GM12878 (cell line): ENCODE measurements around the gene CFAP97. TPM values are rescaled to one million over a fixed set of nuclear protein-coding genes. Genes with fewer than 3 reads are reported as not detected.
A peak's percentile ranks its signal among the peaks of the same experiment; 100 is the strongest.

ENCODE experiments used
- ATAC-seq: fragments of 200-7000 bp; cut with Tn5 transposase; 3 replicates; pipeline ENCODE4 v1.9.1; 2020; ENCODE audit warnings: mild to moderate bottlenecking, moderate library complexity
- BruUV-seq: library from RNA; stranded (reverse); fragments of 400-500 nt; replicated peaks from 2 replicates; lab custom pipeline; 2021; lab: Mats Ljungman, UMichigan
- CTCF ChIA-PET: fragments of 300-600 bp; sonication (Branson Sonifier 250); formaldehyde crosslinking; extraction: SDS; loops from one replicate; lab custom pipeline; 2021; ENCODE audit warnings: inconsistent platforms; lab: Yijun Ruan, JAX
- POLR2A ChIA-PET: fragments of 350-600 bp; formaldehyde crosslinking; extraction: SDS; loops from one replicate; lab custom pipeline; 2021; ENCODE audit warnings: inconsistent platforms; lab: Charles Lee
- RAD21 ChIA-PET: fragments of 300-600 bp; sonication (Branson Sonifier 250); formaldehyde crosslinking; loops from one replicate; lab custom pipeline; 2023; ENCODE audit warnings: antibody characterized with exemption; ENCODE audit not compliant: unreplicated experiment; lab: Charles Lee
- SMC1A ChIA-PET: fragments of 300-600 bp; sonication (Branson Sonifier 250); formaldehyde crosslinking; loops from one replicate; lab custom pipeline; 2023; ENCODE audit not compliant: unreplicated experiment, uncharacterized antibody; lab: Charles Lee
- DNase-seq: peaks from one replicate; pipeline ENCODE4 v3.0.0-alpha.2; 2011; ENCODE audit warnings: low read depth, low spot score
- FAIRE-seq: peaks from 3 replicates; lab custom pipeline; 2011; peaks lifted over from hg19 to GRCh38; lab: Jason Lieb, UNC
- H2AFZ ChIP-seq: 2 replicates; pipeline ENCODE4 v1.6.0; 2011; ENCODE audit warnings: low read depth, low read length, control low read depth; ENCODE audit not compliant: control insufficient read depth
- H3K27ac ChIP-seq: 2 replicates; pipeline ENCODE4 v1.5.1; 2011; ENCODE audit warnings: control low read depth; ENCODE audit not compliant: control insufficient read depth, insufficient read depth
- H3K27me3 ChIP-seq, 2 experiments: replicated peaks in 1 of 2; 2 replicates each; pipeline versions ENCODE4 v1.6.0 to v1.6.1; 2011; ENCODE audit warnings: low read length in 1 of 2; ENCODE audit not compliant: control insufficient read depth in 2 of 2, insufficient read depth in 2 of 2
- H3K36me3 ChIP-seq, 2 experiments: 2 replicates each; pipeline ENCODE4 v1.5.1; 2011; ENCODE audit warnings: low read length in 1 of 2; ENCODE audit not compliant: control insufficient read depth in 2 of 2, insufficient read depth in 2 of 2
- H3K4me1 ChIP-seq: 2 replicates; pipeline ENCODE4 v1.6.1; 2011; ENCODE audit warnings: mild to moderate bottlenecking, low read length, moderate library complexity, mixed read lengths; ENCODE audit not compliant: control insufficient read depth, insufficient read depth
- H3K4me2 ChIP-seq: 2 replicates; pipeline ENCODE4 v1.6.0; 2011; ENCODE audit warnings: control low read depth; ENCODE audit not compliant: control insufficient read depth, insufficient read depth
- H3K4me3 ChIP-seq: fragments of 200-600 bp; sonication (generic); 2 replicates; pipeline ENCODE4 v1.5.1; 2016
- H3K79me2 ChIP-seq: 2 replicates; pipeline ENCODE4 v1.6.0; 2011; ENCODE audit warnings: low read length; ENCODE audit not compliant: control insufficient read depth, insufficient read depth
- H3K9ac ChIP-seq: 2 replicates; pipeline ENCODE4 v1.8.0; 2011; ENCODE audit warnings: low read length, control low read depth, mixed read lengths; ENCODE audit not compliant: control insufficient read depth, insufficient read depth
- H3K9me3 ChIP-seq: replicated peaks from 3 replicates; pipeline ENCODE4 v1.5.1; 2011; ENCODE audit warnings: mild to moderate bottlenecking, low read length; ENCODE audit not compliant: control insufficient read depth, insufficient read depth
- H4K20me1 ChIP-seq: 2 replicates; pipeline ENCODE4 v1.6.0; 2011; ENCODE audit not compliant: control insufficient read depth, insufficient read depth
- CREB1 ChIP-seq: IDR thresholded peaks from 2 replicates; pipeline ENCODE4 v1.6.1; 2012; ENCODE audit warnings: low read depth, mild to moderate bottlenecking, inconsistent platforms
- HDAC6 ChIP-seq: fragments of 200-600 bp; sonication (generic); IDR thresholded peaks from one replicate; pipeline ENCODE4 v1.8.0; 2017; ENCODE audit warnings: antibody characterized with exemption; ENCODE audit not compliant: unreplicated experiment
- IRF4 ChIP-seq: IDR thresholded peaks from 2 replicates; pipeline ENCODE4 v1.6.1; 2011; ENCODE audit warnings: low read depth, low read length
- MEF2A ChIP-seq: IDR thresholded peaks from 2 replicates; pipeline ENCODE4 v1.6.1; 2011; ENCODE audit warnings: low read depth, mild to moderate bottlenecking, low read length, moderate library complexity; ENCODE audit not compliant: insufficient read depth
- MTA2 ChIP-seq: fragments of 450-650 bp; IDR thresholded peaks from 2 replicates; pipeline ENCODE4 v1.6.1; 2016; ENCODE audit warnings: low read depth, mild to moderate bottlenecking, moderate library complexity
- MYB ChIP-seq: fragments of 150-350 bp; IDR thresholded peaks from 2 replicates; pipeline ENCODE4 v1.6.1; 2014; ENCODE audit warnings: mild to moderate bottlenecking, low read depth, low read length, borderline replicate concordance
- MYC ChIP-seq: IDR thresholded peaks from 2 replicates; pipeline ENCODE4 v1.6.1; 2011; ENCODE audit warnings: mild to moderate bottlenecking, low read length, moderate library complexity, inconsistent platforms; ENCODE audit not compliant: insufficient read depth, insufficient replicate concordance, insufficient read length, severe bottlenecking
- ZBED1 ChIP-seq: IDR thresholded peaks from 2 replicates; pipeline ENCODE4 v1.6.1; 2016; ENCODE audit warnings: borderline replicate concordance
- ZNF207 ChIP-seq: fragments of 450-650 bp; IDR thresholded peaks from 2 replicates; pipeline ENCODE4 v1.6.1; 2014; ENCODE audit warnings: antibody characterized with exemption, mild to moderate bottlenecking, borderline replicate concordance
- WGBS: methylation state at CpG from one replicate; pipeline ENCODE4 v1.1.6; 2016; ENCODE audit warnings: low lambda C conversion rate; ENCODE audit not compliant: insufficient replicate concordance, insufficient coverage; ENCODE audit errors: missing lambda C conversion rate; 5-methylcytosine and 5-hydroxymethylcytosine counted together
- in situ Hi-C: fragments of 300-500 bp; cut with MboI; formaldehyde crosslinking; loops from 9 replicates; pipeline ENCODE4 v1.14.3; 2018; ENCODE audit warnings: mixed read lengths
- intact Hi-C: fragments of 100-400 bp; cut with micrococcal nuclease; formaldehyde crosslinking; loops from one replicate; pipeline ENCODE4 v1.14.2; 2022; ENCODE audit not compliant: unreplicated experiment
- polyA plus RNA-seq, 11 experiments: library from polyadenylated mRNA; depleted of rRNA in 4 of 11; unstranded in 6 of 11; stranded (reverse) in 5 of 11; fragments of >200 nt; fragmentation: Nextera tagmentation in 4 of 11; fragmentation: Illumina TruSeq in 1 of 11; extraction: Ambion mirVana in 4 of 11; extraction: Trizol in 1 of 11; gene quantifications; 1 replicate in 1 of 11; 2 replicates in 10 of 11; pipeline versions ENCODE4 v1.2.1 to v1.2.3, GENCODE V29; 2011 to 2016; ENCODE audit warnings: inconsistent platforms in 2 of 11, missing spikeins in 2 of 11, low read depth in 1 of 11
- total RNA-seq, 4 experiments: library from RNA; depleted of rRNA in 3 of 4; stranded (reverse); fragments of >200 nt in 3 of 4; fragmentation: Illumina TruSeq in 1 of 4; extraction: Trizol in 1 of 4; gene quantifications; 2 replicates each; pipeline versions ENCODE4 v1.2.1 to v1.2.3, GENCODE V29; 2013 to 2021
- TF ChIP-seq, protein P1 (sequence below): IDR thresholded peaks from 2 replicates; pipeline ENCODE4 v1.6.1; 2011; ENCODE audit warnings: borderline replicate concordance, low read depth, mild to moderate bottlenecking, moderate library complexity, low read length; ENCODE audit not compliant: insufficient read depth, poor library complexity, severe bottlenecking

CFAP97 gene
- total and polyA plus RNA-seq, 10 of the 15 experiments (the other 5 are each of a cell fraction or from before 2014, with no cell fraction given) = 26.4 to 62.7 (median 48.0) TPM

DNA sequence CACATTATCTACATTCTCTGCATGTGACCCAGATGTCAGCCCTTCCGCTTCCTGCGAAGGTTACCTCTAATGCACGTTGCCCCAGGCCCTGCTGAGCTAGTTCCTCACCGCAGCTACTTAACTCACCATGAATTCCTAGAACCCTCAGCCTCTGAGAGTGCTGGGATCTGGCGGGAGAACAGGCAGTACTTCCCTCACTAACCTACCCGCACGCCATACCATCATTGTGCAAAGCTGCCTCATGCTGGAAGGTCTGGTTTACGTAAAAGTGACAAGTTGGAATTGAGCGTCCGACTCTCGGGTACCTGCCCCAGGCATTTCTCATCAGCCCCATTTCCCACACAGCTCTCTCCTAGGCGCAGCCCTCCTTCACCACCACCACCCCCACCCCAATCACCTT, 54.4 kb downstream of the CFAP97 start (continued):
- TF ChIP-seq MEF2A = no peak
- TF ChIP-seq ZBED1 = no peak
- TF ChIP-seq CREB1 = no peak
- TF ChIP-seq, protein P1, sequence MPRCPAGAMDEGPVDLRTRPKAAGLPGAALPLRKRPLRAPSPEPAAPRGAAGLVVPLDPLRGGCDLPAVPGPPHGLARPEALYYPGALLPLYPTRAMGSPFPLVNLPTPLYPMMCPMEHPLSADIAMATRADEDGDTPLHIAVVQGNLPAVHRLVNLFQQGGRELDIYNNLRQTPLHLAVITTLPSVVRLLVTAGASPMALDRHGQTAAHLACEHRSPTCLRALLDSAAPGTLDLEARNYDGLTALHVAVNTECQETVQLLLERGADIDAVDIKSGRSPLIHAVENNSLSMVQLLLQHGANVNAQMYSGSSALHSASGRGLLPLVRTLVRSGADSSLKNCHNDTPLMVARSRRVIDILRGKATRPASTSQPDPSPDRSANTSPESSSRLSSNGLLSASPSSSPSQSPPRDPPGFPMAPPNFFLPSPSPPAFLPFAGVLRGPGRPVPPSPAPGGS = no peak
- no peak for TF ChIP-seq MTA2
- no peak for TF ChIP-seq MYB
- TF ChIP-seq MYC = no peak
- no peak for TF ChIP-seq HDAC6

DNA sequence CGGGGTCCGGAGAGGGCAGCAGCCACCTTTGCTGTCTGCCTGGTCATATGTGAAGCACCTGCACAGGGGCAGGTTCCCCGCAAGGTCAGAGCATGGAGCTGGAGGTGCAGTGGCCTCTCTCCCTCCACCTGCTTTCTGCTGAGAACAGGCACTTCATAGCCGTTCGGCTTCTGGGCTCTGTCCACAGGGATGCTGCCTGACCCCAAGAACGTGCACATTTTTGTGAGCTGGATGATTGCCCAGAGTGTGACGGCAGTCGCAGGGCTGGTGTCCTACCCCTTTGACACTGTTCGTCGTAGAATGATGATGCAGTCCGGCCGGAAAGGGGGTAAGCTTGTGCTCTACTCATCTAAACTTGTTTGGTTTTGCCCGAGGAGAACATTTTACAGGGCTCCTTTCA, 58.2 kb downstream of the CFAP97 start:
- in situ Hi-C loops = no loop called here
- Histone ChIP-seq H3K27me3 (no peaks in the 10 kb centered on the region), H3K9me3 (no peaks in the 10 kb centered on the region), H3K36me3 (peaks cover 0 to 4% of the 10 kb centered on the region in 2 experiments; a peak in 1 of 4 replicates), H3K79me2 (peaks cover 13% of the 10 kb centered on the region), H4K20me1 (no peaks in the 10 kb centered on the region), H3K4me2 (peak overlapping the region; percentile 19; the same call in 1 of the 2 replicates), H2AFZ (no peak overlapping the region), H3K4me1 (peaks cover 3% of the 10 kb centered on the region; the same call in 1 of the 2 replicates), H3K9ac (no peak overlapping the region), H3K4me3 (no peak overlapping the region), H3K27ac (no peak overlapping the region)
- no TSS peak for BruUV-seq
- ChIA-PET POLR2A (interaction anchor here (0.6 to 0.8 kb wide), 3 partner anchors 37 to 157 kb away, joined by 3 to 4 read pairs (median 4); no protein-coding TSS in a partner anchor), CTCF (interaction anchor here (1.1 to 9.4 kb wide), 5 partner anchors 9 to 452 kb away, joined by 3 to 69 read pairs (median 4); no protein-coding TSS in a partner anchor), SMC1A (interaction anchor here (1.3 to 3.3 kb wide), 2 partner anchors 12 to 38 kb away, joined by 4 to 11 read pairs; no protein-coding TSS in a partner anchor), RAD21 (no interaction called here)
- no peak for FAIRE-seq
- intact Hi-C loops = no loop called here
- ATAC-seq = no peak
- no peak for DNase-seq
- no peak for TF ChIP-seq IRF4
- no peak for TF ChIP-seq ZNF207
- 97% methylated on average over 13 of the region's 13 CpGs for WGBS
